HG03159 (cell line): ENCODE data around the gene ANKRD10.
A peak's percentile ranks its signal among the peaks of the same experiment; 100 is the strongest.

Experiments used
- ATAC-seq: cut with Tn5 transposase; IDR thresholded peaks from one replicate; pipeline ENCODE4 v1.9.1; 2021; ENCODE audit warnings: mild to moderate bottlenecking, moderate library complexity; ENCODE audit not compliant: unreplicated experiment

Gene ANKRD10

GRCh38 chr13:110945928-110946570 lies 31.2 kb upstream of the ANKRD10 start:
- ATAC-seq, result no peak

- no peak for ATAC-seq
These were observed 30.4 kb upstream of the ANKRD10 start for GRCh38 chr13:110944968-110945927.

- ATAC-seq, result peak; percentile 60
These were observed 29.5 kb upstream of the ANKRD10 start for GRCh38 chr13:110944121-110944967.

GRCh38 chr13:110942248-110942981 lies 27.5 kb upstream of the ANKRD10 start:
- ATAC-seq, result no peak

GRCh38 chr13:110938662-110939421 lies 24.0 kb upstream of the ANKRD10 start:
- ATAC-seq, result no peak

- no peak for ATAC-seq
These were observed 22.8 kb upstream of the ANKRD10 start for GRCh38 chr13:110937511-110938285.

GRCh38 chr13:110936519-110936918 lies 21.6 kb upstream of the ANKRD10 start:
- ATAC-seq, result no peak

GRCh38 chr13:110932588-110932987 lies 17.7 kb upstream of the ANKRD10 start:
- ATAC-seq, result no peak

- no peak for ATAC-seq
These were observed 14.4 kb upstream of the ANKRD10 start for GRCh38 chr13:110929104-110929777.

GRCh38 chr13:110925023-110925612 lies 10.2 kb upstream of the ANKRD10 start:
- no peak for ATAC-seq

- ATAC-seq, result no peak
These were observed 9.7 kb upstream of the ANKRD10 start for GRCh38 chr13:110924639-110924934.

GRCh38 chr13:110923777-110924638 lies 9.1 kb upstream of the ANKRD10 start:
- ATAC-seq, result no peak

- ATAC-seq, result no peak
These were observed 8.2 kb upstream of the ANKRD10 start for GRCh38 chr13:110923086-110923485.

GRCh38 chr13:110922506-110922905 lies 7.6 kb upstream of the ANKRD10 start:
- no peak for ATAC-seq

GRCh38 chr13:110921695-110922094 lies 6.8 kb upstream of the ANKRD10 start:
- ATAC-seq, result no peak

- ATAC-seq, result no peak
These were observed 6.3 kb upstream of the ANKRD10 start for GRCh38 chr13:110921209-110921608.

- ATAC-seq, result no peak
These were observed 5.2 kb upstream of the ANKRD10 start for GRCh38 chr13:110920038-110920437.
